ENCODE data around the gene SMIM15. TPM values are rescaled to one million over a fixed set of nuclear protein-coding genes. Genes with fewer than 3 reads are reported as not detected.

Gene SMIM15
- total and polyA plus RNA-seq, 2 donors (not counting 1 experiment from before 2014, with no cell fraction given): 63.3 to 64.6 TPM

- Histone ChIP-seq H3K27me3 (ENCODE audit: control insufficient read depth, insufficient read depth, low read length) (no peaks in the 10 kb centered on the region), H3K27ac (ENCODE audit: insufficient read depth, low read length) (no peak overlapping the region), H2AFZ (ENCODE audit: low read length) (no peak overlapping the region), H3K4me2 (ENCODE audit: extremely low read depth, insufficient read depth, low read length) (no peak overlapping the region), H3K4me1 (ENCODE audit: control insufficient read depth, extremely low read depth, insufficient read depth, low read length) (no peaks in the 10 kb centered on the region), H4K20me1 (ENCODE audit: control insufficient read depth, extremely low read depth, insufficient read depth, low read length) (no peaks in the 10 kb centered on the region), H3K4me3 (replicated peaks in 1 of 4; ENCODE audit: control extremely low read depth in 1 of 4, insufficient read depth in 1 of 4, low read depth in 3 of 4, low read length in 4 of 4) (no peak overlapping the region), H3K9ac (ENCODE audit: insufficient read depth, low read length) (no peak overlapping the region), H3K9me3 (ENCODE audit: control insufficient read depth, insufficient read depth, low read depth, low read length) (no peaks in the 10 kb centered on the region), H3K36me3 (ENCODE audit: control insufficient read depth, insufficient read depth, low read length) (no peaks in the 10 kb centered on the region), H3K79me2 (ENCODE audit: control insufficient read depth, insufficient read depth, low read length) (no peaks in the 10 kb centered on the region)
- DNase-seq (ENCODE audit: low read depth in 2 of 2): no peak
- TF ChIP-seq EZH2 (IDR thresholded peaks at IDR 0.05; ENCODE audit: low read length, missing control alignments): no peak
- TF ChIP-seq, protein P1, sequence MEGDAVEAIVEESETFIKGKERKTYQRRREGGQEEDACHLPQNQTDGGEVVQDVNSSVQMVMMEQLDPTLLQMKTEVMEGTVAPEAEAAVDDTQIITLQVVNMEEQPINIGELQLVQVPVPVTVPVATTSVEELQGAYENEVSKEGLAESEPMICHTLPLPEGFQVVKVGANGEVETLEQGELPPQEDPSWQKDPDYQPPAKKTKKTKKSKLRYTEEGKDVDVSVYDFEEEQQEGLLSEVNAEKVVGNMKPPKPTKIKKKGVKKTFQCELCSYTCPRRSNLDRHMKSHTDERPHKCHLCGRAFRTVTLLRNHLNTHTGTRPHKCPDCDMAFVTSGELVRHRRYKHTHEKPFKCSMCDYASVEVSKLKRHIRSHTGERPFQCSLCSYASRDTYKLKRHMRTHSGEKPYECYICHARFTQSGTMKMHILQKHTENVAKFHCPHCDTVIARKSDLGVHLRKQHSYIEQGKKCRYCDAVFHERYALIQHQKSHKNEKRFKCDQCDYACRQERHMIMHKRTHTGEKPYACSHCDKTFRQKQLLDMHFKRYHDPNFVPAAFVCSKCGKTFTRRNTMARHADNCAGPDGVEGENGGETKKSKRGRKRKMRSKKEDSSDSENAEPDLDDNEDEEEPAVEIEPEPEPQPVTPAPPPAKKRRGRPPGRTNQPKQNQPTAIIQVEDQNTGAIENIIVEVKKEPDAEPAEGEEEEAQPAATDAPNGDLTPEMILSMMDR (conservative IDR thresholded peaks at IDR 0.05 in 1 of 2, IDR thresholded peaks at IDR 0.05 in 1 of 2; ENCODE audit: low read depth in 1 of 2, low read length in 2 of 2): no peak
These were observed 9.2 kb upstream of the SMIM15 start for GRCh38 chr5:61171479-61171878.

DNA sequence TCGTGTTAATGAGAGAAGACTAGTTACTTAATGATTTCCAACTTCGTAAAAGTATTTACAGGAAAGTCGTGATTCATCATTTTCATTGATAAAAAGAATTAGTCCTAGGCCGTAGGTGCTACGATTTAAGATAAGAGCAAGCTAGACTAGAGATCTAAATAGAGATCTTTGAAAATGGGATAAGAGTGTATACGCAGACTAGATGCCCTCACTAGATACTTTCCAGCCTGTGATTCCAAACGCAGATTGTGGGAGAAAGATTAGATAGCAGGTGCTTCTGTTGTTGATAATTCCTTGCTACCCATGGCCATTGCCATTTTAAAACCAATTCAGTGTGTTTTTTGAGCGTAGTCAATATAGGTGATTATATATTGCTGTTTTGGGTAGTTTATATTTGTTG is 6.7 kb upstream of the SMIM15 start:
- Histone ChIP-seq H3K4me1 (ENCODE audit: control insufficient read depth, extremely low read depth, insufficient read depth, low read length) (no peaks in the 10 kb centered on the region), H2AFZ (ENCODE audit: low read length) (no peak overlapping the region), H4K20me1 (ENCODE audit: control insufficient read depth, extremely low read depth, insufficient read depth, low read length) (no peaks in the 10 kb centered on the region), H3K27ac (ENCODE audit: insufficient read depth, low read length) (no peak overlapping the region), H3K9me3 (ENCODE audit: control insufficient read depth, insufficient read depth, low read depth, low read length) (no peaks in the 10 kb centered on the region), H3K4me2 (ENCODE audit: extremely low read depth, insufficient read depth, low read length) (no peak overlapping the region), H3K79me2 (ENCODE audit: control insufficient read depth, insufficient read depth, low read length) (peaks cover 4% of the 10 kb centered on the region), H3K4me3 (replicated peaks in 1 of 4; ENCODE audit: control extremely low read depth in 1 of 4, insufficient read depth in 1 of 4, low read depth in 3 of 4, low read length in 4 of 4) (no peak overlapping the region), H3K27me3 (ENCODE audit: control insufficient read depth, insufficient read depth, low read length) (no peaks in the 10 kb centered on the region), H3K9ac (ENCODE audit: insufficient read depth, low read length) (no peak overlapping the region), H3K36me3 (ENCODE audit: control insufficient read depth, insufficient read depth, low read length) (no peaks in the 10 kb centered on the region)
- DNase-seq (ENCODE audit: low read depth in 2 of 2): no peak
- TF ChIP-seq, protein P1 (conservative IDR thresholded peaks at IDR 0.05 in 1 of 2, IDR thresholded peaks at IDR 0.05 in 1 of 2; ENCODE audit: low read depth in 1 of 2, low read length in 2 of 2): no peak
- no peak for TF ChIP-seq EZH2 (IDR thresholded peaks at IDR 0.05; ENCODE audit: low read length, missing control alignments)

DNA sequence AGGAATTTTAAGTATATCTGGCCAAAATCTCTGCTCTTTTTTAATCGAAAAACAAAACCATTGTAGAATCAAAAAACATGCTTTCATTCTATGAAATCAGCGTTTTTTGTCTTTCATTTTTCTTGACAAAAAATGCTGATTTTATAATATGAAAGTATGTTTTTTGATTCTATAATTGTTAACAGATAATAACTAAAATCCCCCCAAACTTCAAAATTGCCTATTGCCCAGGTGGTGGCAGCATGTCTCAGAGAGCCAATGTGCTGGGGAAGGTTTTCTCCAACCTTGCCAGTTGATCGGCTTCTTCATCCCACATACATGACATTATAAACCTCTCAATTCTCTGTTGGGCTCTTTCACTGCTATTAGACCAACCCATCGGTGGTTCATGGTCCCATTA is 5.1 kb upstream of the SMIM15 start:
- Histone ChIP-seq H3K9me3 (ENCODE audit: control insufficient read depth, insufficient read depth, low read depth, low read length) (no peaks in the 10 kb centered on the region), H3K4me2 (ENCODE audit: extremely low read depth, insufficient read depth, low read length) (no peak overlapping the region), H3K27ac (ENCODE audit: insufficient read depth, low read length) (no peak overlapping the region), H3K9ac (ENCODE audit: insufficient read depth, low read length) (no peak overlapping the region), H3K4me3 (replicated peaks in 1 of 4; ENCODE audit: control extremely low read depth in 1 of 4, insufficient read depth in 1 of 4, low read depth in 3 of 4, low read length in 4 of 4) (no peak overlapping the region), H2AFZ (ENCODE audit: low read length) (no peak overlapping the region), H3K27me3 (ENCODE audit: control insufficient read depth, insufficient read depth, low read length) (no peaks in the 10 kb centered on the region), H4K20me1 (ENCODE audit: control insufficient read depth, extremely low read depth, insufficient read depth, low read length) (no peaks in the 10 kb centered on the region), H3K36me3 (ENCODE audit: control insufficient read depth, insufficient read depth, low read length) (no peaks in the 10 kb centered on the region), H3K79me2 (ENCODE audit: control insufficient read depth, insufficient read depth, low read length) (peaks cover 18% of the 10 kb centered on the region), H3K4me1 (ENCODE audit: control insufficient read depth, extremely low read depth, insufficient read depth, low read length) (no peaks in the 10 kb centered on the region)
- TF ChIP-seq EZH2 (IDR thresholded peaks at IDR 0.05; ENCODE audit: low read length, missing control alignments): no peak
- TF ChIP-seq, protein P1 (conservative IDR thresholded peaks at IDR 0.05 in 1 of 2, IDR thresholded peaks at IDR 0.05 in 1 of 2; ENCODE audit: low read depth in 1 of 2, low read length in 2 of 2): peak; percentile 26 to 32
- peak; percentile 47 to 69 for DNase-seq (ENCODE audit: low read depth in 2 of 2)
